HEK293 (cell line): Measurements from ENCODE around the gene RHOF.

Experiments used
- GLIS2 ChIP-seq: fragments of 450-650 bp; formaldehyde crosslinking; IDR thresholded peaks from 2 replicates; pipeline ENCODE4 v1.5.1; 2016; ENCODE audit warnings: missing biosample characterization, missing genetic modification characterization
- ZBTB21 ChIP-seq: fragments of 450-650 bp; formaldehyde crosslinking; IDR thresholded peaks from 2 replicates; pipeline ENCODE4 v1.5.1; 2017; ENCODE audit warnings: missing biosample characterization, missing genetic modification characterization
- ZBTB48 ChIP-seq: fragments of 450-650 bp; formaldehyde crosslinking; IDR thresholded peaks from 2 replicates; pipeline ENCODE4 v1.5.1; 2016; ENCODE audit warnings: missing biosample characterization, missing genetic modification characterization
- ZBTB7A ChIP-seq: fragments of 450-650 bp; formaldehyde crosslinking; IDR thresholded peaks from 2 replicates; pipeline ENCODE4 v1.5.1; 2016; ENCODE audit warnings: low read depth, missing biosample characterization, missing genetic modification characterization
- ZNF157 ChIP-seq: fragments of 450-650 bp; formaldehyde crosslinking; IDR thresholded peaks from 2 replicates; pipeline ENCODE4 v1.5.1; 2016; ENCODE audit warnings: missing biosample characterization, missing genetic modification characterization
- ZNF175 ChIP-seq: fragments of 450-650 bp; formaldehyde crosslinking; IDR thresholded peaks from 2 replicates; pipeline ENCODE4 v1.5.1; 2016; ENCODE audit warnings: missing biosample characterization, missing genetic modification characterization
- ZNF23 ChIP-seq: fragments of 450-650 bp; formaldehyde crosslinking; IDR thresholded peaks from 2 replicates; pipeline ENCODE4 v1.5.1; 2016; ENCODE audit warnings: missing biosample characterization, missing genetic modification characterization, borderline replicate concordance
- ZNF324 ChIP-seq: fragments of 450-650 bp; formaldehyde crosslinking; IDR thresholded peaks from 2 replicates; pipeline ENCODE4 v1.5.1; 2016; ENCODE audit warnings: missing biosample characterization, missing genetic modification characterization
- ZNF37A ChIP-seq: fragments of 450-650 bp; IDR thresholded peaks from 2 replicates; pipeline ENCODE4 v1.5.1; 2018; ENCODE audit warnings: missing biosample characterization, missing genetic modification characterization
- ZNF658 ChIP-seq: fragments of 450-650 bp; formaldehyde crosslinking; IDR thresholded peaks from 2 replicates; pipeline ENCODE4; 2016; ENCODE audit warnings: missing biosample characterization, missing genetic modification characterization
- ZNF843 ChIP-seq: fragments of 450-650 bp; formaldehyde crosslinking; IDR thresholded peaks from 2 replicates; pipeline ENCODE4 v1.5.1; 2016; ENCODE audit warnings: missing biosample characterization, missing genetic modification characterization
- TF ChIP-seq, protein P1 (sequence below): fragments of 450-650 bp; formaldehyde crosslinking; IDR thresholded peaks from 2 replicates; pipeline ENCODE4 v1.5.1; 2016; ENCODE audit warnings: missing biosample characterization, missing genetic modification characterization
- TF ChIP-seq, protein P2 (sequence below): fragments of 450-650 bp; formaldehyde crosslinking; IDR thresholded peaks from 2 replicates; pipeline ENCODE4 v1.5.1; 2016; ENCODE audit warnings: missing biosample characterization, missing genetic modification characterization, borderline replicate concordance
- TF ChIP-seq, protein P3 (sequence below): fragments of 450-650 bp; formaldehyde crosslinking; IDR thresholded peaks from 2 replicates; pipeline ENCODE4 v1.5.1; 2016; ENCODE audit warnings: missing biosample characterization, missing genetic modification characterization
- TF ChIP-seq, protein P4 (sequence below): fragments of 450-650 bp; formaldehyde crosslinking; IDR thresholded peaks from 2 replicates; pipeline ENCODE4 v1.5.1; 2016; ENCODE audit warnings: missing biosample characterization, missing genetic modification characterization
- TF ChIP-seq, protein P5 (sequence below): fragments of 450-650 bp; formaldehyde crosslinking; IDR thresholded peaks from 2 replicates; pipeline ENCODE4 v1.5.1; 2016; ENCODE audit warnings: missing biosample characterization, missing genetic modification characterization
- TF ChIP-seq, protein P6 (sequence below): fragments of 450-650 bp; formaldehyde crosslinking; IDR thresholded peaks from 2 replicates; pipeline ENCODE4 v1.5.1; 2016; ENCODE audit warnings: missing biosample characterization, missing genetic modification characterization
- TF ChIP-seq, protein P7 (sequence below): fragments of 450-650 bp; formaldehyde crosslinking; IDR thresholded peaks from 2 replicates; pipeline ENCODE4; 2016; ENCODE audit warnings: missing biosample characterization, missing genetic modification characterization

RHOF gene

DNA sequence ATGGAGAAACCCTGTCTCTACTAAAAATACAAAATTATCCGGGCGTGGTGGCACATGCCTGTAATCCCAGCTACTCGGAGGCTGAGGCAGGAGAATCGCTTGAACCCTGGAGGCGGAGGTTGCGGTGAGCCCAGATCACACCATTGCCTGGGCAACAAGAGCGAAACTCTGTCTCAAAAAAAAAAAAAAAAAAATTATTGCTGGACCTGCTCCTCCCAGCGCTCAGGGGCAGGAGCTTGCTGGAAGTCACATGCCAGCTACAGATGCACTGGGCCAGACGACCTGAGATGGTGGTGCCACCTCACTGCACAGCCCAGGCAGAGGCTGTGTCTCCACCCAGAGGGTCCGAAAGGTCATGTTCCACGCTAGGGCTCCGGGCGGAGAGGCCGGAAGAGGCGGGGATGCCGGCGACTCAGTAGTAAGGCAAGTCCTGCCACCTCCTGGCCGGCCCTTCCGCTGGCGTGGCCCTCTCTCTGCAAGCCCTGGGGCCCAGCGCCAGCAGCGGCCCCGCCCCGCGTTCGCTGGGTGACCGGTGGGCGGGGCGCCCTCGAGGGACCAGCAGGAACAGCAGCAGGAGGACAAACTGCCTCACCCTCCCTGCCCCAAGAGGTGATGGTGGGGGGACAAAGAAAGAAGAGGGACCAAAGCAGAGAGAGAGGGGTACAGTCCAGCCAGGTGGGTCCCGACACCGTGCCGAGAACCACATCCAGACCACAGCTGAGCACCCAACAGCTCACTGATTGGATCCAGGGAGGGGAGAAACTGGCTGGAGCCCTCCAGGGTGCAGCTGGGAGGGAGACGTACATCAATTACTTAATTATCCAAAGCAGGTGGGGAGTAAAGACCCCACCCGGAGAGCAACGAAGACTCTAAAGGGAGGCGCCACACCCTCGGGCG, 3.6 kb upstream of the RHOF start (continued):
- TF ChIP-seq ZBTB7A (tag by site-specific recombination): peak; percentile 49; the same call in 1 of the 2 replicates
- TF ChIP-seq ZNF175: no peak
- TF ChIP-seq ZBTB48 (tag by site-specific recombination): peak; percentile 87
- TF ChIP-seq, protein P1, sequence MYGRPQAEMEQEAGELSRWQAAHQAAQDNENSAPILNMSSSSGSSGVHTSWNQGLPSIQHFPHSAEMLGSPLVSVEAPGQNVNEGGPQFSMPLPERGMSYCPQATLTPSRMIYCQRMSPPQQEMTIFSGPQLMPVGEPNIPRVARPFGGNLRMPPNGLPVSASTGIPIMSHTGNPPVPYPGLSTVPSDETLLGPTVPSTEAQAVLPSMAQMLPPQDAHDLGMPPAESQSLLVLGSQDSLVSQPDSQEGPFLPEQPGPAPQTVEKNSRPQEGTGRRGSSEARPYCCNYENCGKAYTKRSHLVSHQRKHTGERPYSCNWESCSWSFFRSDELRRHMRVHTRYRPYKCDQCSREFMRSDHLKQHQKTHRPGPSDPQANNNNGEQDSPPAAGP (tag by site-specific recombination): peak; percentile 81; the same call in 1 of the 2 replicates
- TF ChIP-seq ZBTB21: no peak; the same call in 1 of the 2 replicates
- TF ChIP-seq, protein P2, sequence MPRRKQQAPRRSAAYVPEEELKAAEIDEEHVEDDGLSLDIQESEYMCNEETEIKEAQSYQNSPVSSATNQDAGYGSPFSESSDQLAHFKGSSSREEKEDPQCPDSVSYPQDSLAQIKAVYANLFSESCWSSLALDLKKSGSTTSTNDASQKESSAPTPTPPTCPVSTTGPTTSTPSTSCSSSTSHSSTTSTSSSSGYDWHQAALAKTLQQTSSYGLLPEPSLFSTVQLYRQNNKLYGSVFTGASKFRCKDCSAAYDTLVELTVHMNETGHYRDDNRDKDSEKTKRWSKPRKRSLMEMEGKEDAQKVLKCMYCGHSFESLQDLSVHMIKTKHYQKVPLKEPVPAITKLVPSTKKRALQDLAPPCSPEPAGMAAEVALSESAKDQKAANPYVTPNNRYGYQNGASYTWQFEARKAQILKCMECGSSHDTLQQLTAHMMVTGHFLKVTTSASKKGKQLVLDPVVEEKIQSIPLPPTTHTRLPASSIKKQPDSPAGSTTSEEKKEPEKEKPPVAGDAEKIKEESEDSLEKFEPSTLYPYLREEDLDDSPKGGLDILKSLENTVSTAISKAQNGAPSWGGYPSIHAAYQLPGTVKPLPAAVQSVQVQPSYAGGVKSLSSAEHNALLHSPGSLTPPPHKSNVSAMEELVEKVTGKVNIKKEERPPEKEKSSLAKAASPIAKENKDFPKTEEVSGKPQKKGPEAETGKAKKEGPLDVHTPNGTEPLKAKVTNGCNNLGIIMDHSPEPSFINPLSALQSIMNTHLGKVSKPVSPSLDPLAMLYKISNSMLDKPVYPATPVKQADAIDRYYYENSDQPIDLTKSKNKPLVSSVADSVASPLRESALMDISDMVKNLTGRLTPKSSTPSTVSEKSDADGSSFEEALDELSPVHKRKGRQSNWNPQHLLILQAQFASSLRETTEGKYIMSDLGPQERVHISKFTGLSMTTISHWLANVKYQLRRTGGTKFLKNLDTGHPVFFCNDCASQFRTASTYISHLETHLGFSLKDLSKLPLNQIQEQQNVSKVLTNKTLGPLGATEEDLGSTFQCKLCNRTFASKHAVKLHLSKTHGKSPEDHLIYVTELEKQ: 0 out of 2 replicates have a peak, but pooled peaks have one; percentile 35
- no peak for TF ChIP-seq ZNF37A
- TF ChIP-seq, protein P3, sequence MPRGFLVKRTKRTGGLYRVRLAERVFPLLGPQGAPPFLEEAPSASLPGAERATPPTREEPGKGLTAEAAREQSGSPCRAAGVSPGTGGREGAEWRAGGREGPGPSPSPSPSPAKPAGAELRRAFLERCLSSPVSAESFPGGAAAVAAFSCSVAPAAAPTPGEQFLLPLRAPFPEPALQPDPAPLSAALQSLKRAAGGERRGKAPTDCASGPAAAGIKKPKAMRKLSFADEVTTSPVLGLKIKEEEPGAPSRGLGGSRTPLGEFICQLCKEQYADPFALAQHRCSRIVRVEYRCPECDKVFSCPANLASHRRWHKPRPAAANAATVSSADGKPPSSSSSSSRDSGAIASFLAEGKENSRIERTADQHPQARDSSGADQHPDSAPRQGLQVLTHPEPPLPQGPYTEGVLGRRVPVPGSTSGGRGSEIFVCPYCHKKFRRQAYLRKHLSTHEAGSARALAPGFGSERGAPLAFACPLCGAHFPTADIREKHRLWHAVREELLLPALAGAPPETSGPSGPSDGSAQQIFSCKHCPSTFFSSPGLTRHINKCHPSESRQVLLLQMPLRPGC: peak; percentile 62; the same call in 1 of the 2 replicates
- TF ChIP-seq ZNF843: 0 out of 2 replicates have a peak, but pooled peaks have one; percentile 36
- TF ChIP-seq, protein P4, sequence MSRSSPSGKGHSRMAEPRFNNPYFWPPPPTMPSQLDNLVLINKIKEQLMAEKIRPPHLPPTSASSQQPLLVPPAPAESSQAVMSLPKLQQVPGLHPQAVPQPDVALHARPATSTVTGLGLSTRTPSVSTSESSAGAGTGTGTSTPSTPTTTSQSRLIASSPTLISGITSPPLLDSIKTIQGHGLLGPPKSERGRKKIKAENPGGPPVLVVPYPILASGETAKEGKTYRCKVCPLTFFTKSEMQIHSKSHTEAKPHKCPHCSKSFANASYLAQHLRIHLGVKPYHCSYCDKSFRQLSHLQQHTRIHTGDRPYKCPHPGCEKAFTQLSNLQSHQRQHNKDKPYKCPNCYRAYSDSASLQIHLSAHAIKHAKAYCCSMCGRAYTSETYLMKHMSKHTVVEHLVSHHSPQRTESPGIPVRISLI (tag by site-specific recombination): peak; percentile 85
- TF ChIP-seq, protein P5, sequence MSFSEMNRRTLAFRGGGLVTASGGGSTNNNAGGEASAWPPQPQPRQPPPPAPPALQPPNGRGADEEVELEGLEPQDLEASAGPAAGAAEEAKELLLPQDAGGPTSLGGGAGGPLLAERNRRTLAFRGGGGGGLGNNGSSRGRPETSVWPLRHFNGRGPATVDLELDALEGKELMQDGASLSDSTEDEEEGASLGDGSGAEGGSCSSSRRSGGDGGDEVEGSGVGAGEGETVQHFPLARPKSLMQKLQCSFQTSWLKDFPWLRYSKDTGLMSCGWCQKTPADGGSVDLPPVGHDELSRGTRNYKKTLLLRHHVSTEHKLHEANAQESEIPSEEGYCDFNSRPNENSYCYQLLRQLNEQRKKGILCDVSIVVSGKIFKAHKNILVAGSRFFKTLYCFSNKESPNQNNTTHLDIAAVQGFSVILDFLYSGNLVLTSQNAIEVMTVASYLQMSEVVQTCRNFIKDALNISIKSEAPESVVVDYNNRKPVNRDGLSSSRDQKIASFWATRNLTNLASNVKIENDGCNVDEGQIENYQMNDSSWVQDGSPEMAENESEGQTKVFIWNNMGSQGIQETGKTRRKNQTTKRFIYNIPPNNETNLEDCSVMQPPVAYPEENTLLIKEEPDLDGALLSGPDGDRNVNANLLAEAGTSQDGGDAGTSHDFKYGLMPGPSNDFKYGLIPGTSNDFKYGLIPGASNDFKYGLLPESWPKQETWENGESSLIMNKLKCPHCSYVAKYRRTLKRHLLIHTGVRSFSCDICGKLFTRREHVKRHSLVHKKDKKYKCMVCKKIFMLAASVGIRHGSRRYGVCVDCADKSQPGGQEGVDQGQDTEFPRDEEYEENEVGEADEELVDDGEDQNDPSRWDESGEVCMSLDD (tag by site-specific recombination): peak; percentile 63; the same call in 1 of the 2 replicates
- TF ChIP-seq ZNF157 (tag by site-specific recombination): no peak
- TF ChIP-seq, protein P6, sequence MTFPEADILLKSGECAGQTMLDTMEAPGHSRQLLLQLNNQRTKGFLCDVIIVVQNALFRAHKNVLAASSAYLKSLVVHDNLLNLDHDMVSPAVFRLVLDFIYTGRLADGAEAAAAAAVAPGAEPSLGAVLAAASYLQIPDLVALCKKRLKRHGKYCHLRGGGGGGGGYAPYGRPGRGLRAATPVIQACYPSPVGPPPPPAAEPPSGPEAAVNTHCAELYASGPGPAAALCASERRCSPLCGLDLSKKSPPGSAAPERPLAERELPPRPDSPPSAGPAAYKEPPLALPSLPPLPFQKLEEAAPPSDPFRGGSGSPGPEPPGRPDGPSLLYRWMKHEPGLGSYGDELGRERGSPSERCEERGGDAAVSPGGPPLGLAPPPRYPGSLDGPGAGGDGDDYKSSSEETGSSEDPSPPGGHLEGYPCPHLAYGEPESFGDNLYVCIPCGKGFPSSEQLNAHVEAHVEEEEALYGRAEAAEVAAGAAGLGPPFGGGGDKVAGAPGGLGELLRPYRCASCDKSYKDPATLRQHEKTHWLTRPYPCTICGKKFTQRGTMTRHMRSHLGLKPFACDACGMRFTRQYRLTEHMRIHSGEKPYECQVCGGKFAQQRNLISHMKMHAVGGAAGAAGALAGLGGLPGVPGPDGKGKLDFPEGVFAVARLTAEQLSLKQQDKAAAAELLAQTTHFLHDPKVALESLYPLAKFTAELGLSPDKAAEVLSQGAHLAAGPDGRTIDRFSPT (tag by site-specific recombination): peak; percentile 77
- no peak for TF ChIP-seq ZNF23 (tag by site-specific recombination)
- no peak for TF ChIP-seq ZNF658 (tag by site-specific recombination)
- TF ChIP-seq GLIS2 (tag by site-specific recombination): peak; percentile 92
- 0 out of 2 replicates have a peak, but pooled peaks have one; percentile 36 for TF ChIP-seq ZNF324
- TF ChIP-seq, protein P7, sequence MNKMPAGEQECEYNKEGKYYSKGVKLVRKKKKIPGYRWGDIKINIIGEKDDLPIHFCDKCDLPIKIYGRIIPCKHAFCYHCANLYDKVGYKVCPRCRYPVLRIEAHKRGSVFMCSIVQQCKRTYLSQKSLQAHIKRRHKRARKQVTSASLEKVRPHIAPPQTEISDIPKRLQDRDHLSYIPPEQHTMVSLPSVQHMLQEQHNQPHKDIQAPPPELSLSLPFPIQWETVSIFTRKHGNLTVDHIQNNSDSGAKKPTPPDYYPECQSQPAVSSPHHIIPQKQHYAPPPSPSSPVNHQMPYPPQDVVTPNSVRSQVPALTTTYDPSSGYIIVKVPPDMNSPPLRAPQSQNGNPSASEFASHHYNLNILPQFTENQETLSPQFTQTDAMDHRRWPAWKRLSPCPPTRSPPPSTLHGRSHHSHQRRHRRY (tag by site-specific recombination): no peak
